Trophoblast cell (in vitro differentiated cells and primary cell): ENCODE measurements around the gene GCLC.

Source experiments
- DNase-seq, 2 donors: peaks; one replicate each; pipeline ENCODE4 v3.0.0-alpha.2; 2016
- H2AFZ ChIP-seq: 2 replicates; pipeline ENCODE4 v1.6.1; 2013; ENCODE audit warnings: low read length, moderate library complexity, mild to moderate bottlenecking; ENCODE audit not compliant: insufficient read depth, poor library complexity
- H2AK5ac ChIP-seq: 2 replicates; pipeline ENCODE4 v1.6.1; 2013; ENCODE audit warnings: mild to moderate bottlenecking, low read length
- H2BK120ac ChIP-seq: 2 replicates; pipeline ENCODE4 v1.6.1; 2013; ENCODE audit warnings: low read length, mild to moderate bottlenecking, moderate library complexity; ENCODE audit not compliant: insufficient read depth, poor library complexity
- H2BK12ac ChIP-seq: 2 replicates; pipeline ENCODE4 v1.6.1; 2013; ENCODE audit warnings: mild to moderate bottlenecking, low read length, moderate library complexity
- H2BK5ac ChIP-seq: 2 replicates; pipeline ENCODE4 v1.6.1; 2013; ENCODE audit warnings: low read length, low read depth, moderate library complexity, mild to moderate bottlenecking; ENCODE audit not compliant: poor library complexity
- H3K14ac ChIP-seq: 2 replicates; pipeline ENCODE4 v1.6.1; 2013; ENCODE audit warnings: mild to moderate bottlenecking, low read length
- H3K18ac ChIP-seq: 2 replicates; pipeline ENCODE4 v1.6.1; 2013; ENCODE audit warnings: mild to moderate bottlenecking, low read length
- H3K23ac ChIP-seq: 2 replicates; pipeline ENCODE4 v1.6.1; 2013; ENCODE audit warnings: low read length
- H3K27ac ChIP-seq: 2 replicates; pipeline ENCODE4 v1.5.1; 2013; ENCODE audit warnings: low read depth, mild to moderate bottlenecking, inconsistent platforms, low read length, moderate library complexity
- H3K27me3 ChIP-seq: 2 replicates; pipeline ENCODE4 v1.6.1; 2013; ENCODE audit warnings: inconsistent platforms, mild to moderate bottlenecking, low read length, moderate library complexity; ENCODE audit not compliant: insufficient read depth
- H3K36me3 ChIP-seq, 2 experiments: 1 replicate in 1 of 2; 2 replicates in 1 of 2; pipeline ENCODE4 v1.6.1; 2013; ENCODE audit warnings: low read length in 2 of 2, mild to moderate bottlenecking in 2 of 2, moderate library complexity in 1 of 2; ENCODE audit not compliant: insufficient read depth in 2 of 2, control insufficient read depth in 1 of 2
- H3K4ac ChIP-seq: 2 replicates; pipeline ENCODE4 v1.6.1; 2013; ENCODE audit warnings: low read depth, mild to moderate bottlenecking, low read length, moderate library complexity
- H3K4me1 ChIP-seq, 2 experiments: 1 replicate in 1 of 2; 2 replicates in 1 of 2; pipeline ENCODE4 v1.6.1; 2013; ENCODE audit warnings: low read length in 2 of 2, mild to moderate bottlenecking in 2 of 2, moderate library complexity in 1 of 2; ENCODE audit not compliant: insufficient read depth in 2 of 2, control insufficient read depth in 1 of 2
- H3K4me2 ChIP-seq: 2 replicates; pipeline ENCODE4 v1.6.1; 2013; ENCODE audit warnings: inconsistent platforms, mild to moderate bottlenecking, low read length, moderate library complexity
- H3K4me3 ChIP-seq: 2 replicates; pipeline ENCODE4 v1.5.1; 2013; ENCODE audit warnings: mild to moderate bottlenecking, low read depth, low read length, inconsistent platforms
- H3K79me1 ChIP-seq: one replicate; pipeline ENCODE4 v1.6.1; 2013; ENCODE audit warnings: low read length
- H3K79me2 ChIP-seq: 2 replicates; pipeline ENCODE4 v1.6.1; 2013; ENCODE audit warnings: low read length, mild to moderate bottlenecking; ENCODE audit not compliant: control insufficient read depth, insufficient read depth, poor library complexity
- H3K9ac ChIP-seq: 2 replicates; pipeline ENCODE4 v1.6.1; 2013; ENCODE audit warnings: mild to moderate bottlenecking, low read length
- H3K9me3 ChIP-seq: 2 replicates; pipeline ENCODE4 v1.6.1; 2013; ENCODE audit warnings: low read depth, mild to moderate bottlenecking, control low read depth, inconsistent platforms, low read length; ENCODE audit not compliant: insufficient read depth
- H4K12ac ChIP-seq: 2 replicates; pipeline ENCODE4 v1.6.1; 2013; ENCODE audit warnings: low read depth, mild to moderate bottlenecking, low read length, moderate library complexity
- H4K8ac ChIP-seq: 2 replicates; pipeline ENCODE4 v1.6.1; 2013; ENCODE audit warnings: low read depth, mild to moderate bottlenecking, low read length, moderate library complexity
- H4K91ac ChIP-seq: one replicate; pipeline ENCODE4 v1.6.1; 2013; ENCODE audit warnings: low read depth, mild to moderate bottlenecking, low read length, moderate library complexity
- WGBS: extraction: QIAGEN DNeasy Blood & Tissue Kit; methylation state at CpG from one replicate; pipeline ENCODE4 v1.1.7; 2013; ENCODE audit warnings: missing lambda C conversion rate; ENCODE audit not compliant: insufficient read length, insufficient coverage; ENCODE audit errors: extremely low coverage; 5-methylcytosine and 5-hydroxymethylcytosine counted together

Gene GCLC

GRCh38 chr6:53499094-53499493 lies 45.8 kb downstream of the GCLC start:
- no peak overlapping the region for H3K9ac ChIP-seq
- H3K4ac ChIP-seq, result no peak overlapping the region
- H3K4me2 ChIP-seq, result no peak overlapping the region
- H3K4me1 ChIP-seq, result no peaks in the 10 kb centered on the region
- no CpG with 5 or more reads among the region's 3 CpGs for WGBS
- H3K27ac ChIP-seq, result no peak overlapping the region
- no peak overlapping the region for H3K4me3 ChIP-seq
- peaks cover 2% of the 10 kb centered on the region for H3K79me1 ChIP-seq
- H4K91ac ChIP-seq, result no peak overlapping the region
- H2BK120ac ChIP-seq, result no peak overlapping the region
- H3K79me2 ChIP-seq, result no peaks in the 10 kb centered on the region
- no peak overlapping the region for H2BK5ac ChIP-seq
- H3K9me3 ChIP-seq, result no peaks in the 10 kb centered on the region
- H4K12ac ChIP-seq, result no peak overlapping the region
- no peak overlapping the region for H3K23ac ChIP-seq
- H3K27me3 ChIP-seq, result no peaks in the 10 kb centered on the region
- H3K18ac ChIP-seq, result no peak overlapping the region
- no peak for DNase-seq
- no peak overlapping the region for H2BK12ac ChIP-seq
- peaks cover 4 to 11% of the 10 kb centered on the region in 2 experiments for H3K36me3 ChIP-seq
- no peak overlapping the region for H2AFZ ChIP-seq
- H3K14ac ChIP-seq, result no peak overlapping the region
- H2AK5ac ChIP-seq, result no peak overlapping the region
- H4K8ac ChIP-seq, result no peak overlapping the region

GRCh38 chr6:53498649-53499048 lies 46.3 kb downstream of the GCLC start:
- Histone ChIP-seq H2BK5ac (no peak overlapping the region), H3K36me3 (peaks cover 4 to 11% of the 10 kb centered on the region in 2 experiments), H4K8ac (no peak overlapping the region), H2AFZ (no peak overlapping the region), H3K9me3 (no peaks in the 10 kb centered on the region), H3K4me1 (no peaks in the 10 kb centered on the region), H3K4ac (no peak overlapping the region), H4K12ac (no peak overlapping the region), H3K27me3 (no peaks in the 10 kb centered on the region), H3K9ac (no peak overlapping the region), H3K14ac (no peak overlapping the region), H3K23ac (no peak overlapping the region), H4K91ac (no peak overlapping the region), H2AK5ac (no peak overlapping the region), H3K79me1 (peaks cover 2% of the 10 kb centered on the region), H3K4me3 (no peak overlapping the region), H3K4me2 (no peak overlapping the region), H3K79me2 (no peaks in the 10 kb centered on the region), H3K27ac (no peak overlapping the region), H2BK12ac (no peak overlapping the region), H3K18ac (no peak overlapping the region), H2BK120ac (no peak overlapping the region)
- no CpG with 5 or more reads among the region's 6 CpGs for WGBS
- DNase-seq, result no peak

- no peak overlapping the region for H3K23ac ChIP-seq
- peaks cover 2% of the 10 kb centered on the region for H3K79me1 ChIP-seq
- WGBS, result no CpG with 5 or more reads among the region's 2 CpGs
Observed at GRCh38 chr6:53497905-53498304, 47.0 kb downstream of the GCLC start.

GRCh38 chr6:53496797-53497375 lies 48.0 kb downstream of the GCLC start:
- H3K4me2 ChIP-seq, result no peak overlapping the region
- no peak overlapping the region for H3K23ac ChIP-seq

More at GRCh38 chr6:53497905-53498304, 47.0 kb downstream of the GCLC start:
- Histone ChIP-seq H4K91ac (no peak overlapping the region), H3K9me3 (no peaks in the 10 kb centered on the region), H2BK12ac (no peak overlapping the region), H3K27me3 (no peaks in the 10 kb centered on the region), H3K14ac (no peak overlapping the region), H3K36me3 (peaks cover 4 to 9% of the 10 kb centered on the region in 2 experiments), H2BK5ac (no peak overlapping the region), H3K18ac (no peak overlapping the region), H2AK5ac (no peak overlapping the region), H3K4me1 (no peaks in the 10 kb centered on the region), H4K12ac (no peak overlapping the region), H3K4me2 (no peak overlapping the region), H3K4me3 (no peak overlapping the region), H3K4ac (no peak overlapping the region), H2AFZ (no peak overlapping the region), H2BK120ac (no peak overlapping the region), H4K8ac (no peak overlapping the region), H3K27ac (no peak overlapping the region), H3K79me2 (no peaks in the 10 kb centered on the region), H3K9ac (no peak overlapping the region)
- no peak for DNase-seq

More at GRCh38 chr6:53496797-53497375, 48.0 kb downstream of the GCLC start:
- peaks cover 2% of the 10 kb centered on the region for H3K79me1 ChIP-seq
- H2AFZ ChIP-seq, result no peak overlapping the region
- H2BK12ac ChIP-seq, result no peak overlapping the region
- H3K4ac ChIP-seq, result no peak overlapping the region
- H3K36me3 ChIP-seq, result peaks cover 4 to 9% of the 10 kb centered on the region in 2 experiments
- H3K27me3 ChIP-seq, result no peaks in the 10 kb centered on the region
- no peak overlapping the region for H4K91ac ChIP-seq
- H3K9ac ChIP-seq, result no peak overlapping the region
- WGBS, result no CpG with 5 or more reads among the region's 5 CpGs
- H3K4me1 ChIP-seq, result no peaks in the 10 kb centered on the region
- DNase-seq, result peak; percentile 37 to 64
- H3K27ac ChIP-seq, result no peak overlapping the region
- H4K12ac ChIP-seq, result no peak overlapping the region
- H3K9me3 ChIP-seq, result no peaks in the 10 kb centered on the region
- no peaks in the 10 kb centered on the region for H3K79me2 ChIP-seq
- no peak overlapping the region for H2BK120ac ChIP-seq
- no peak overlapping the region for H2AK5ac ChIP-seq
- H4K8ac ChIP-seq, result no peak overlapping the region
- H3K4me3 ChIP-seq, result no peak overlapping the region
- no peak overlapping the region for H3K18ac ChIP-seq
- no peak overlapping the region for H3K14ac ChIP-seq
- no peak overlapping the region for H2BK5ac ChIP-seq
